Measurements from ENCODE around the gene FMO3. TPM values are rescaled to one million over a fixed set of nuclear protein-coding genes. Genes with fewer than 3 reads are reported as not detected.

Gene FMO3
- total RNA-seq, 2 experiments from 2014 or later: not detected

DNA sequence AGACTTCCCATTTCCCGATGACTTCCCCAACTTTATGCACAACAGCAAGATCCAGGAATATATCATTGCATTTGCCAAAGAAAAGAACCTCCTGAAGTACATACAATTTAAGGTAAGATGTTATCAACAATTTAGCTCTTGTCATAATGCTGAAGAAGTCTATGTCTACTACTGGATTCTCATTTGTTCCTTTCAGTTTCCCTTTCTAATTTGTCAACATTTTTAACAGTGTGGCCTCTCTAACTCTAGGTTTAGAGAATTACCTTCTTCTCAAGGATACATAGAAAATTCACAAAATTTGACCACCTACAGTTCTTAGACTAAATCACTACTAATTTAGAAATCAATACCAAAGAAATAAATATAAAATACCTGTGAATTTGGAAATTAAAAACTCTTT is 13.2 kb downstream of the FMO3 start:
- Mint-ChIP-seq H3K4me1 (no peaks in the 10 kb centered on the region), H3K9me3 (no peaks in the 10 kb centered on the region), H3K27me3 (no peaks in the 10 kb centered on the region), H3K4me3 (no peak overlapping the region), H3K36me3 (ENCODE audit: low read depth) (no peaks in the 10 kb centered on the region), H3K27ac (no peak overlapping the region)
- ChIA-PET POLR2A (no interaction called here), CTCF (interaction anchor here (0.9 kb wide), 1 partner anchor 10 kb away, joined by 3 read pairs; no protein-coding TSS in a partner anchor)
- no peak for DNase-seq

DNA sequence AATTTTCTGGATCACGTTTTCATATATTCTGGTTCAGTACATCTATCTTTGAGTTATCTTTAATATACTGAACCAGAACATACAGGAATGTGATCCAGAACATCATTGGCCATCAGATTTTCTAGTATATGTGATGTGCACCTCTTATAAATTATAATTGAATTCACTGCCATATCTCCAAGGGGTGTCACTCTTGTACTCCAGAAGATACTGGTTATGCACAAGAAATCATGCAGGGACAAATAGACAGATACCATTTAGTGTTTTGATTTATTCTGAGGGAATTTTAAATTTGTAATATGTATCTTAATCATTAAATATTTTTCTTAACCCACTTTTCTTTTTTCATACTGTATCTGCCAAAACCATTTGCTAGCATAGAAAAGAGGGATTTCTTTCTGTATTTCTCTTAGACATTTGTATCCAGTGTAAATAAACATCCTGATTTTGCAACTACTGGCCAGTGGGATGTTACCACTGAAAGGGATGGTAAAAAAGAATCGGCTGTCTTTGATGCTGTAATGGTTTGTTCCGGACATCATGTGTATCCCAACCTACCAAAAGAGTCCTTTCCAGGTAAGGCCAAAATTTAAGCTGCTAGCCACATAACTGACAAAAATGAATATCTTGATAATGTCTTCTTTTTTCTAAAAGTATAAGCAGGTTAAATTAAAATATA is 16.7 kb downstream of the FMO3 start:
- ChIA-PET POLR2A (no interaction called here), CTCF (no interaction called here)
- Mint-ChIP-seq H3K9me3 (no peaks in the 10 kb centered on the region), H3K4me3 (no peak overlapping the region), H3K4me1 (no peaks in the 10 kb centered on the region), H3K27ac (no peak overlapping the region), H3K27me3 (no peaks in the 10 kb centered on the region), H3K36me3 (ENCODE audit: low read depth) (no peaks in the 10 kb centered on the region)
- no peak for DNase-seq

DNA sequence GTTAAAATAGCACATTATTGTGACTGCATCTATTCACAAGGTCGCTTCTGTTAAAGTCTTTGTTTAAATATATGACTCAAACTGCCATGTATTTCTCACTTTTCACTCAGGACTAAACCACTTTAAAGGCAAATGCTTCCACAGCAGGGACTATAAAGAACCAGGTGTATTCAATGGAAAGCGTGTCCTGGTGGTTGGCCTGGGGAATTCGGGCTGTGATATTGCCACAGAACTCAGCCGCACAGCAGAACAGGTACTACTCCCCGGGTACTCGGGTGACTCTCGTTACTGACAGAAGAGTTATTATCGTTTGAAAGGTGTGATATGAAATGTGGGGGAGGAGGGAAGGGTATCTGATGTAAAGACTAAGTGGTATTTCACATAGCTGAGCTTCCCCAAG is 17.3 kb downstream of the FMO3 start:
- DNase-seq: no peak
- no peaks in the 10 kb centered on the region for H3K27me3 Mint-ChIP-seq
- CTCF ChIA-PET: no interaction called here
- H3K4me1 Mint-ChIP-seq: no peaks in the 10 kb centered on the region
- no peak overlapping the region for H3K4me3 Mint-ChIP-seq
- no peaks in the 10 kb centered on the region for H3K9me3 Mint-ChIP-seq
- POLR2A ChIA-PET: no interaction called here
- H3K36me3 Mint-ChIP-seq (ENCODE audit: low read depth): no peaks in the 10 kb centered on the region
- H3K27ac Mint-ChIP-seq: no peak overlapping the region

DNA sequence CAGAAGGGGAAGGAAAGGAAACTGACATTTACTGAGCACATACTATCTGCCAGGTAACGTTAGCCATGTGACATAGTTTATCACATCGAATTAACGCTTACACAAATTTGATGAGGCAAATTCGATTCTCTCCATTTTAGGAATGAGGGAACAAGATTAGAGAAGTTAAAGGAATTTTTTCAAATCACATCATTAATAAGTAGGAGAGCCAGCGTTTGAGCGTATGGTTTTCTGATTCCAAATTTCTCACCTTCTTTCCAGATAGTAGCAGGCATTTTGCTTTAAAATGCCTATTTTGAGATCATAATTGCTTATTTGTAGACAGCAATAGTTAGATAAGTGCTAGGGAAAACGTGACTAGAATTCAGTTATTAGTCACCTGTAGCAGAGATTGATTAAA is 19.3 kb downstream of the FMO3 start:
- Mint-ChIP-seq H3K36me3 (ENCODE audit: low read depth) (no peaks in the 10 kb centered on the region), H3K27ac (no peak overlapping the region), H3K9me3 (no peaks in the 10 kb centered on the region), H3K27me3 (no peaks in the 10 kb centered on the region), H3K4me1 (no peaks in the 10 kb centered on the region), H3K4me3 (no peak overlapping the region)
- no peak for DNase-seq
- ChIA-PET POLR2A (no interaction called here), CTCF (no interaction called here)

DNA sequence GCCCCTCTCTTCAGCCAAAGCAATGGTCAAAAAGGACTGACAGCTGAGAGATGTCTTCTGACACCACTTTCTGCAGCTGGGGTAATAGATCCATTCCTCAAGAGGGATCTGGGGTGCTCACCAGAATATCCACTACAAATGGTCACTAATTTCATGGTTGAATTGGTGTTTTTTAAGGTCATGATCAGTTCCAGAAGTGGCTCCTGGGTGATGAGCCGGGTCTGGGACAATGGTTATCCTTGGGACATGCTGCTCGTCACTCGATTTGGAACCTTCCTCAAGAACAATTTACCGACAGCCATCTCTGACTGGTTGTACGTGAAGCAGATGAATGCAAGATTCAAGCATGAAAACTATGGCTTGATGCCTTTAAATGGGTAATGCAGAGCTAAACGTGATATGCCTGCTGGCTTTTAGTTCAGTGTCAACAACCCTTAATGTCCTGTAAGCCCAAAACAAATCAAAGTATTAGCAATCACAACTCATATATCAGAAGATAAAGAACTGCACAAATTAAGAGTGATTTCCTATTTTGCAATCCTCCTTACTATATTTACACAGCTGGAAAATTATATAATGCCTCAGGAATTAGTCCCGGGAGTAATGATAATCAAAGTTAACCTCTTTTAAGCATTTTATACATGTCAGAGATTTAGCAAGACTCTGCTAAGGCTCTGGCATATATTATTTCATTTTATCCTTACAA is 20.1 kb downstream of the FMO3 start:
- H3K27ac Mint-ChIP-seq: no peak overlapping the region
- no peak overlapping the region for H3K4me3 Mint-ChIP-seq
- ChIA-PET CTCF (no interaction called here), POLR2A (no interaction called here)
- DNase-seq: no peak
- H3K27me3 Mint-ChIP-seq: no peaks in the 10 kb centered on the region
- no peaks in the 10 kb centered on the region for H3K36me3 Mint-ChIP-seq (ENCODE audit: low read depth)
- no peaks in the 10 kb centered on the region for H3K4me1 Mint-ChIP-seq
- no peaks in the 10 kb centered on the region for H3K9me3 Mint-ChIP-seq

DNA sequence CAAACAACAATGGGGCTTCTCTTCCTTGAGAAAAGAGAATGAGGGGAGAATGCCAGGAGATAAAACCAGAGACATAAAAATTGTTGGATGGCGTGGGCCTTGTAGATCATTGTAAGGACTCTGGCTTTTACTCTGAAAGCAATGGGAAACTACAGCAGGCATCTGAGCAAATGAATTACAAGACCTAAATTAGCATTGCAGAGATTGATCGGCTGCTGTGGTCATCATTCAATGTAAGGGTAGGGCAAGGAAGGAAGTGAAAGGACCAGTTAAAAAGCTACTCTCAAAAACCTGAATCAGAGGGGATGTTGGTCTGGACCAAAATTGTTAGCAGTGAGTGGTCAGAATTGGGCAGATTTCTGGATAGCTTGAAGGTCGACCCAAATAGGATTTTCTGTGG is 21.4 kb downstream of the FMO3 start:
- no peaks in the 10 kb centered on the region for H3K9me3 Mint-ChIP-seq
- no peaks in the 10 kb centered on the region for H3K36me3 Mint-ChIP-seq (ENCODE audit: low read depth)
- ChIA-PET POLR2A (no interaction called here), CTCF (no interaction called here)
- no peaks in the 10 kb centered on the region for H3K27me3 Mint-ChIP-seq
- H3K27ac Mint-ChIP-seq: no peak overlapping the region
- H3K4me3 Mint-ChIP-seq: no peak overlapping the region
- no peak for DNase-seq
- H3K4me1 Mint-ChIP-seq: no peaks in the 10 kb centered on the region

DNA sequence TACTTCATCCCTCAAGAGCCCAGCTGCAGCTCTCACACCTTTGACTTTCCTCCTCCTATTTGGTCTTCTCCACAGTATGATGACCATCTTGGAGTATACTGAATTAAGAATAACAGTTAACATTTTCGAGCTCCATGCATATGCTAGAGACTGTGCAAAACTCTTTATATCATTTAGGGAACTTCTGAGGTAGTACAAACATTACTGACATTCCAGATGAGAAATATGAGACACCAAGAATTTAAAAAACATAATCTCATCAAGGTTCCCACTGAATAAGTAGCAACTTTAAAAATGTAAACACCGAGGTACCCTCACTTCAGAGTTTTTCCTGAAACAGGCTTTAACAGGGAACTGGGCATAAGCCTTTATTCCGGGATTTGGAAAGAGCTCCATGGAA is 22.7 kb downstream of the FMO3 start:
- Mint-ChIP-seq H3K9me3 (no peaks in the 10 kb centered on the region), H3K4me3 (no peak overlapping the region), H3K27me3 (peaks cover 2% of the 10 kb centered on the region), H3K36me3 (ENCODE audit: low read depth) (no peaks in the 10 kb centered on the region), H3K27ac (no peak overlapping the region), H3K4me1 (no peaks in the 10 kb centered on the region)
- no peak for DNase-seq
- POLR2A ChIA-PET: no interaction called here
- CTCF ChIA-PET: no interaction called here

DNA sequence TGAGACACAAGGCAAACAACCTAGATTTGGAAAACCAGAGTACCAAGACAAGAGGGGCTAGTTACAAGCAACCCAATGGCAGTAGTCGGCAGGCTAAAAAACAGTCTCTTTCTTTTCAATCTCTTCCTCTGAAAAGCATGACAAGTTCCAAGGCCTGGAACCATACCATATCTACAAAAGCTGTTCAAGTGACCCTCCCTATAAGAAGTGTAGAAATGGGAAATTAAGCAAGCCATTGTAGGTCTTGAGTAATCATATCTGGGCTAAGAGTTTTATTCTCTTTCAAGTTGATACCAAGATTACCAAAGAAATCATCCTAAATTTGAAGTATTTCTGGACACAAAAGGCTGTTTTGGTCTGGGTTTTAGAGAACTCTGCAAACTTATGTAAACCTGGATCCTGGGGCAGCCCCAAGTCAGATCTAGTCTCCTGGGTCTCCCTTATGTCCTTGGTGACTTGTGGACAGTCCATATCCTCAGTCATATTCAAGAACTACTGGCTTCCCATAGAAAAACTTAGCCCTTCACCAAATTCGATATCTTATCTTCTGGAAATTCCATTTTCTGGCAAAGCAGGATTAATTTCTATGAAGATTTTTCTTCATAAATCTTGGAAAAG is 24.7 kb downstream of the FMO3 start:
- Mint-ChIP-seq H3K9me3 (no peaks in the 10 kb centered on the region), H3K27ac (no peak overlapping the region), H3K27me3 (peaks cover 5% of the 10 kb centered on the region), H3K36me3 (ENCODE audit: low read depth) (no peaks in the 10 kb centered on the region), H3K4me3 (no peak overlapping the region), H3K4me1 (no peaks in the 10 kb centered on the region)
- ChIA-PET CTCF (no interaction called here), POLR2A (no interaction called here)
- DNase-seq: no peak

DNA sequence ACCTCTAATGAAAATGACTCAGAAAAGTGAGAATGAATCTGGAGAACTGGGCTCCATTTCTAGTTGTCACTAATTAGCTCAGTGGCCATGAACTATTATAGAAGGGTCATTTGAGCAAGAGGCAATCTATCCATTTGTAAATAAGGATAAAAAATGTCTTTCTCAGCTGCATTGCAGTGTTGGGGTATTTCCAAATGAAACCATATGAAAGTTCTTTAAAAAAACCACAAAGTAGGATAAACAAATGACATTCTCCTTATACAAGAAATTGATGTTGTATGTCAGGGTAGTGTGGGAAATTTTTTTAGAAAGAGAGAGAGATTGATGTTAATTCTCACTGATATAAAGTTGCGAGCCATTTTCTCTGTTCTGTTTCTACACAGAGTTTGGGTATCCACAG is 26.0 kb downstream of the FMO3 start:
- H3K27ac Mint-ChIP-seq: no peak overlapping the region
- H3K4me3 Mint-ChIP-seq: no peak overlapping the region
- no peak for DNase-seq

DNA sequence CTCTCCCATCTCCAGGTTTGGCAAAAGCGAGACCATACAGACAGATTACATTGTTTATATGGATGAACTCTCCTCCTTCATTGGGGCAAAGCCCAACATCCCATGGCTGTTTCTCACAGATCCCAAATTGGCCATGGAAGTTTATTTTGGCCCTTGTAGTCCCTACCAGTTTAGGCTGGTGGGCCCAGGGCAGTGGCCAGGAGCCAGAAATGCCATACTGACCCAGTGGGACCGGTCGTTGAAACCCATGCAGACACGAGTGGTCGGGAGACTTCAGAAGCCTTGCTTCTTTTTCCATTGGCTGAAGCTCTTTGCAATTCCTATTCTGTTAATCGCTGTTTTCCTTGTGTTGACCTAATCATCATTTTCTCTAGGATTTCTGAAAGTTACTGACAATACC is 26.4 kb downstream of the FMO3 start:
- H3K4me1 Mint-ChIP-seq: no peaks in the 10 kb centered on the region
- peaks cover 5% of the 10 kb centered on the region for H3K27me3 Mint-ChIP-seq
- ChIA-PET POLR2A (no interaction called here), CTCF (no interaction called here)
- H3K36me3 Mint-ChIP-seq (ENCODE audit: low read depth): no peaks in the 10 kb centered on the region
- DNase-seq: no peak
- H3K9me3 Mint-ChIP-seq: no peaks in the 10 kb centered on the region
- H3K27ac Mint-ChIP-seq: no peak overlapping the region
- no peak overlapping the region for H3K4me3 Mint-ChIP-seq

More for the DNA sequence above, 26.0 kb downstream of the FMO3 start:
- POLR2A ChIA-PET: no interaction called here
- Mint-ChIP-seq H3K36me3 (ENCODE audit: low read depth) (no peaks in the 10 kb centered on the region), H3K4me1 (no peaks in the 10 kb centered on the region), H3K9me3 (no peaks in the 10 kb centered on the region), H3K27me3 (peaks cover 5% of the 10 kb centered on the region)
- CTCF ChIA-PET: no interaction called here

DNA sequence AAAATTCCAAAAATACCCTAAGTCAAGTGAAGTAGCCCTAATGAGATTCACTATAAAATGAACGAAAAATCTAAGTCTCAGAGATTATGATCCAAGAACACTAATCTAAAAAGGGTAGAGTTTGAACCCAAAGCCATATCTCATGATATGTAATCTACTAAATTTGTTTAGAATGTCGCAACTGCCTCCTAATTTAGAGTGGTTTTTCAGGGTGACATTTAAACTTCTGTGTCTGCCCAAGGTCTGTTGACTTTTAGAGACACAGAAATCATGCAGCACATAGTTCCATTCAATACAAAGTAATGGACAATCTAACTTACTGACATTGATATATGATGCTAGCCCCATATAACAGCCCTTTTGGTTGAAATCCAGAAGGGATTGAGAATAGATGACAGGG is 28.9 kb downstream of the FMO3 start:
- no peaks in the 10 kb centered on the region for H3K36me3 Mint-ChIP-seq (ENCODE audit: low read depth)
- H3K27me3 Mint-ChIP-seq: peaks cover 5% of the 10 kb centered on the region
- H3K9me3 Mint-ChIP-seq: no peaks in the 10 kb centered on the region
- H3K27ac Mint-ChIP-seq: no peak overlapping the region
- POLR2A ChIA-PET: no interaction called here
- DNase-seq: no peak
- no peak overlapping the region for H3K4me3 Mint-ChIP-seq
- no peaks in the 10 kb centered on the region for H3K4me1 Mint-ChIP-seq
- CTCF ChIA-PET: no interaction called here

DNA sequence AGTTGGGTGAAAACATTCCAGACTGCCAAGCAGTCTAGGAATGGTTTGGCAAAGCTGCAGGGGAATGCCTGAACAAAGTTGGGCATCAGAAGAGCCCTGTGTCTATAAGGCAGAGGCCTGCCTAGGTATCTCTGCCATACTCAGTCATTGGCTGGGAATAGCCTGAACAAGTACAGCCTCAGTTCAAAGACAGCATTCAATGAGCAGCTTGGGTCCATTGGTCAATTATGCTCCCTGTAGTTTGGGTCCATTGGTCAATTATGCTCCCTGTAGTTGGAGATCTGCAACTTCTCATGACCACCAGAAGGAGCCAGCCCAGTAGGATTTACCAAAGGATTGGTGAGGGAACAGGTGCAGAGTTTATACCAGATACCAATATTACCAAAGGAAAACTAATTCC is 31.6 kb downstream of the FMO3 start:
- Mint-ChIP-seq H3K36me3 (ENCODE audit: low read depth) (no peaks in the 10 kb centered on the region), H3K9me3 (no peaks in the 10 kb centered on the region), H3K4me1 (no peaks in the 10 kb centered on the region), H3K27ac (no peak overlapping the region), H3K4me3 (no peak overlapping the region), H3K27me3 (peaks cover 5% of the 10 kb centered on the region)
- POLR2A ChIA-PET: no interaction called here
- DNase-seq: no peak
- CTCF ChIA-PET: interaction anchor here (0.6 kb wide), 1 partner anchor 193 kb away, joined by 3 read pairs; no protein-coding TSS in a partner anchor

DNA sequence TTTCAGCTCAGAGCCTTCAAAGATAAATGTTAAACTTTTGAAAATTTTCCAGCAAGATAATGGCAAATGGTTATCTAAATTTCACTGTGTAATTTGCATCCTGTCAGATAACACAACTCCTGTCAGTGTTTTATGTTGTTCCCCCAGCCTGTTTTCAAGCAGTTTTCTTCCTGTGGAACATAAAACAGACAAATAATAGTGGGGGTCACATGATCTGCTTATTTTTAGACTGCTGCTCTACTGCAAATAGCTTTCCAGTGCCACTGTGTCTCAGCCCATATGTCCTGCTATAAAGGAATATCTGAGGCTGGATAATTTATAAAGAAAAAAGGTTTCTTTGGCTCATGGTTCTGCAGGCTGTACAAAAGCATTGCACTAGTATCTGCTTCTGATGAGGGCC is 32.2 kb downstream of the FMO3 start:
- H3K9me3 Mint-ChIP-seq: no peaks in the 10 kb centered on the region
- H3K36me3 Mint-ChIP-seq (ENCODE audit: low read depth): no peaks in the 10 kb centered on the region
- POLR2A ChIA-PET: no interaction called here
- DNase-seq: no peak
- no peak overlapping the region for H3K27ac Mint-ChIP-seq
- H3K27me3 Mint-ChIP-seq: peaks cover 5% of the 10 kb centered on the region
- H3K4me3 Mint-ChIP-seq: no peak overlapping the region
- CTCF ChIA-PET: no interaction called here
- H3K4me1 Mint-ChIP-seq: no peaks in the 10 kb centered on the region

DNA sequence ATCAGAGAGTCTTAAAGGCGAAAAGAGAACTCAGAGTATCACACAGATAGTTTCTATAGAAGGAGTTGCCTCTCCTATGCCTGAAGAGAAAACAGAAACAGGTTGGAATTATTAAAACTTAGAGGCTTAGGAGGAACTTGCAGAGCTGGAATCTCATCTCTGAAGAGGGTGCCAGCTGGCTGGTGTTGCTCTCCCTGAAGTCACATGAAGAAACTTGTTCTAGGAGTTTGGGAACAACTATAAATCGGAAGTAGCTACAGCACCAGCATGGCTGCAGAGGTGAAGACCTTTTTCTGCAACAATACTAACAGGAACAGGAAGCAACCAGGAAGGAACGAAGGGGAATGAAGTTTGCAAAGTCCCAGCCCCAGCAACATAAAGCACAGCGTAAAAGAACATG is 35.8 kb downstream of the FMO3 start:
- Mint-ChIP-seq H3K36me3 (ENCODE audit: low read depth) (no peaks in the 10 kb centered on the region), H3K4me3 (no peak overlapping the region), H3K27me3 (no peaks in the 10 kb centered on the region), H3K4me1 (no peaks in the 10 kb centered on the region), H3K27ac (no peak overlapping the region), H3K9me3 (no peaks in the 10 kb centered on the region)
- CTCF ChIA-PET: no interaction called here
- POLR2A ChIA-PET: no interaction called here
- no peak for DNase-seq

Measured in activated CD4-positive, alpha-beta memory T cell treated with anti-CD3 and anti-CD28 coated beads, Interleukin-2, amount 10 ng/mL, durations not matched to agents 7 days and 5 days (primary cell).